IPS-NIHi7 (cell line): ENCODE data around the gene BAIAP2L2.
A peak's percentile ranks its signal among the peaks of the same experiment; 100 is the strongest.
"Not testable (repeated sequence)": the region's sequence is repeated elsewhere in the genome, so short reads cannot be mapped to it uniquely, and the experiment has no call there.

Experiments used
- DNase-seq: peaks from one replicate; pipeline ENCODE4 v3.0.0; 2012; ENCODE audit warnings: mixed read lengths; ENCODE audit errors: extremely low spot score

Gene BAIAP2L2

GRCh38 chr22:38129021-38129420, 18.5 kb upstream of the BAIAP2L2 start:
- DNase-seq: no peak

- DNase-seq: no peak
Observed at GRCh38 chr22:38127869-38128268, 17.4 kb upstream of the BAIAP2L2 start.

- no peak for DNase-seq
Observed at GRCh38 chr22:38126928-38127668, 16.6 kb upstream of the BAIAP2L2 start.

GRCh38 chr22:38125751-38126201, 15.3 kb upstream of the BAIAP2L2 start:
- DNase-seq: no peak

GRCh38 chr22:38125038-38125610, 14.6 kb upstream of the BAIAP2L2 start:
- DNase-seq: no peak

GRCh38 chr22:38124236-38124974, 13.9 kb upstream of the BAIAP2L2 start:
- no peak for DNase-seq

- no peak for DNase-seq
Observed at GRCh38 chr22:38122616-38123015, 12.1 kb upstream of the BAIAP2L2 start.

- no peak for DNase-seq
Observed at GRCh38 chr22:38120359-38121110, 10.1 kb upstream of the BAIAP2L2 start.

GRCh38 chr22:38118747-38119146, 8.3 kb upstream of the BAIAP2L2 start:
- DNase-seq: not testable (repeated sequence)

GRCh38 chr22:38118182-38118581, 7.7 kb upstream of the BAIAP2L2 start:
- DNase-seq: no peak

- DNase-seq: not testable (repeated sequence)
Observed at GRCh38 chr22:38117556-38117955, 7.1 kb upstream of the BAIAP2L2 start.

- DNase-seq: no peak
Observed at GRCh38 chr22:38115423-38116205, 5.1 kb upstream of the BAIAP2L2 start.

GRCh38 chr22:38114484-38115398, 4.3 kb upstream of the BAIAP2L2 start:
- peak; percentile 96 for DNase-seq

- DNase-seq: no peak
Observed at GRCh38 chr22:38112381-38112780, 1.9 kb upstream of the BAIAP2L2 start.

- no peak for DNase-seq
Observed at GRCh38 chr22:38111925-38112355, 1.5 kb upstream of the BAIAP2L2 start.

- DNase-seq: peak; percentile 62
Observed at GRCh38 chr22:38110863-38111852, 674 bp upstream of the BAIAP2L2 start.

- DNase-seq: no peak
Observed at GRCh38 chr22:38109371-38110001, 998 bp downstream of the BAIAP2L2 start.

GRCh38 chr22:38108561-38109319, 1.7 kb downstream of the BAIAP2L2 start:
- no peak for DNase-seq
